Femur (tissue), 1 donor: ENCODE results near the gene VASN.
"Not testable (repeated sequence)": the region's sequence is repeated elsewhere in the genome, so short reads cannot be mapped to it uniquely, and the experiment has no call there.

ENCODE experiments used
- DNase-seq: peaks from one replicate; pipeline ENCODE4 v3.0.0-alpha.2; 2017

VASN gene

DNA sequence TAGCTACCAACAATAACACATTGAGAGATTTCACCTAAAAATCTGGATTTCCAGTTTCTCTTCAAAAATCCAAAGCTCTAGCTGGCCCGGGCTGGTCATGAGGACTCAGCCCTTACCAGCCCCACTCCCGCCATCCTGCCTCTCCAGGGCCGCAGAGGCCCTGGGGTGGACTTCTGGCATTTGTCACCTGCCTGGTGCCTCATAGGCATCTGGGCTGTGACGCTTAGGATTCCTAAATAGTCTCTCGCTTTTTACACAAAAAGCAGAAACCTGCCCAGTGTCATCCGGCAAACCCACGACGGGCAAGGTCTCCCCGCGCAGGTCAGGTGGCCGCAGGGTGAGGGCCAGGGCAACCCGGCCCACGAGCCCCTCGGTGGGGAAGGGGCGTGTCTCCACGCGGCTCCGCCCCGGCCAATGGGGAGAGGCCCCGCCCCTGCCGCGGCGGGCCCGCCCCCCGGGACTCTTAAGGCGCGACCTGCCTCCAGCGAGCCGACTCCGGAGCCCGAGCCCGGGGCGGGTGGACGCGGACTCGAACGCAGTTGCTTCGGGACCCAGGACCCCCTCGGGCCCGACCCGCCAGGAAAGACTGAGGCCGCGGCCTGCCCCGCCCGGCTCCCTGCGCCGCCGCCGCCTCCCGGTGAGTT lies at the start of gene VASN:
Gene VASN, plus strand, starts transcription at position 492 of the 644 bp plus-strand sequence. CDS start 9,030 bp downstream, outside the sequence.
- peak; percentile 88 for DNase-seq

DNA sequence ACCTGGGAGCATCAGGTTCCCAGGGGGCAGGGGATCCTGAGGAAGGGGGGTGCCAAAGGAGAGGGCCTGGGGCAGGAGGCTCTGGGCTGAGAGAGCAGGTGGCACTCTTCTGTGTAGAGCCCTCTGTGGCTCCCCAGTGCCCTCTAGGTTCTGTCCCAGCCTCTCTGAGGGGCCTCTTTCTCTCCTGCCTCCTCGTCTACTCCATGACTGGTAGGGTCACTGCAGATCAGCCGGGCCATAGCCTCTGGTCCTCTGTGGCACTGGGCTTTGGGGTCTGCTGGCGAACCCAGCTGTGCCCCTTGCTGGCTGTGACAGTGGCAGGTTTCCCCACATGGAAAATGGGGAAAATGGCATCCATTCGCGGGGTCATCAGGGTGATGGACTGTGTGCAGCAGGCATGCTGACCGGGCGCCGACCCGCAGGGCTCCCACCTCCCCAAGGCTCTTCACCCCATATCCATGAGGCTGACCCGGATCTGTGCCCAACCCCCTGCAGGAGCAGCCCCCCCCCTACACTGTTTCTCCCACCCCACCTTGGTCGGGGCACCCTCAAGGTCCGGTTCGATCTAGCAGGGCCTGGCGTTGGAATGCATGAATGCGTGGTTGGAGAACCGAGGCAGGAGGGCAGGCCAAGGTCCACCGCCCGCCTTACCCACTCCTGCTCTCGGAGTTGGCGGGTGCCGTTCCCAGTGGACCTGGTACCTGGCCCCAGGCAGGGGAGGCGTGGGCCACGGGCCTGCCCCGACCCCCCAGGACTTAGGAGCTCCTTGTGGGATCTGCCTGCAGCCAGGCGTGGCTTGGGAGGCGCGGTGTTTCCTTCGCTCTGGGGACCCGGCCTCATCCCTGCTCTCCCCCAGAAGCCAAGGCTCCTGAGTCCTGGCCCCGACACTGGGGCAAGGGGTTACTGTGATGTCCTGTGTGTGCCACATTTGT lies 49.3 kb upstream of the VASN start:
- no peak for DNase-seq

DNA sequence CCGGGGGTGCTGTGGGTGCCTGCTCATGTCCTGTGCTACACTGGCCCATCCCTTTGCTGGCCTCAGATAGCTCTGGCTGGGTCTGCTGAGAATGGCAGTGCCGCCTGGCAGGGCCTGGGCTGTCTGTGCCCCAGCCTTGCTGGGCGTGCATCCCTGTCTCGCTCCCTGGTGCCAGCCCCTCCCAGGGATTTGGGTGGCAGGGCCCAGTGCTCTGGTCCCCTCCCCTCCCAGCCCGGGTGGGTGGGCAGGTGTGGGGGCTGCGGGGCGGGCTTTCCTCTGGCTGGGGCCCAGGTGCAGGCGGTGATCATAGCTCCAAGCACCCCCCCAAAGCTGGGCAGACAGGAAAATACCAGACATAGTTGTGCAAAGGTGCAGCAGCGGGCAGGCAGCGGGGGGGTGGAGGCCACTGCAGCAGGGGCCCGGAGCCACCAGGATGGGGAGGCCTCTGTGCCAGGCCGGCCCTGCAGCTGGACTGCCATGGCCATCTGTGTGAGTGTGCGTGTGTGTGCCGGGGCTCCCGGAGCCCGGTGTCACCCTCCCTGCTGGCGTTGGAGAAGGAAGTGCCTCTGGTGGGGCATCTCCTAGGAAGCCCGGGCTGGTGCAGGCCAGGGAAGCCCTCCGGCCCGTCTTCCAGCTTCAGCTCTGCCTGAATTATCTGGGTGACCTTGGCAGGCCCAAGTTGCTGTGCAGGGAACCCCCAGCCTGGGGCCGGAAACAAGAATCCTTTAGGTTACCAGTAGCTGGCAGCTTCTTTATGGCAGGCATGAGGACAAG lies 48.4 kb upstream of the VASN start:
- DNase-seq, result peak; percentile 42

DNA sequence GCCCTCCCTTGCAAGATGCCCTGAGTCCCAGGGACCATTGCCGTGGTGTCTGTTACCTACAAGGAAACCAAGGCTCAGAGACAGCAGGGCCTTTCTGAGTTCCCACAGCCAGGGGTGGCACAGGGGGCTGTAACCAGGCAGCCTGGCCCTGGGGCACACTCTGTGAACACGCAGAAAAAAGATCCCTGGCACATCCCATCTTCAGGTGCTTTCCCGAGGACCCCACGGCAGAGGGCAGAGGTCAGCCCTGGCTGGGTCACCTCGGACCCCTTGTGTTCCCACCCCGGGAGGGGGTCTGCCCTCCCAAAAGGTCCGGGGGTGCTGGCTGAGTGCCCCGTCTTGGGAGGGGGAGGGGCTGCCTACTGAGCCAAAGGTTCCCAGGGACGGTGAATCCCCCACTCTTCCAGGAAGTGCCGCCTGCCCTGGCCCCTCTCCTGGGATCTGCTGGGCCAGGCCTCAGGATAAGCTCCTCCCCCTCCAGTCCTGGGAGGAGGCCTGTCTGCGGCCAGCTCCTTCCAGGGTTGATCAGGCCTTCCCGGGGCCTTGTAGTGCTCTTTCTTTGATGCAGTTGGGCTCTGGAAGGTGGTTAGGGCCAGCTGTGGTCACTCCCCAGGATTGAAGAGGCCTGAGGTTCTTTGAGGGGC lies 47.7 kb upstream of the VASN start:
- DNase-seq, result peak; percentile 79

DNA sequence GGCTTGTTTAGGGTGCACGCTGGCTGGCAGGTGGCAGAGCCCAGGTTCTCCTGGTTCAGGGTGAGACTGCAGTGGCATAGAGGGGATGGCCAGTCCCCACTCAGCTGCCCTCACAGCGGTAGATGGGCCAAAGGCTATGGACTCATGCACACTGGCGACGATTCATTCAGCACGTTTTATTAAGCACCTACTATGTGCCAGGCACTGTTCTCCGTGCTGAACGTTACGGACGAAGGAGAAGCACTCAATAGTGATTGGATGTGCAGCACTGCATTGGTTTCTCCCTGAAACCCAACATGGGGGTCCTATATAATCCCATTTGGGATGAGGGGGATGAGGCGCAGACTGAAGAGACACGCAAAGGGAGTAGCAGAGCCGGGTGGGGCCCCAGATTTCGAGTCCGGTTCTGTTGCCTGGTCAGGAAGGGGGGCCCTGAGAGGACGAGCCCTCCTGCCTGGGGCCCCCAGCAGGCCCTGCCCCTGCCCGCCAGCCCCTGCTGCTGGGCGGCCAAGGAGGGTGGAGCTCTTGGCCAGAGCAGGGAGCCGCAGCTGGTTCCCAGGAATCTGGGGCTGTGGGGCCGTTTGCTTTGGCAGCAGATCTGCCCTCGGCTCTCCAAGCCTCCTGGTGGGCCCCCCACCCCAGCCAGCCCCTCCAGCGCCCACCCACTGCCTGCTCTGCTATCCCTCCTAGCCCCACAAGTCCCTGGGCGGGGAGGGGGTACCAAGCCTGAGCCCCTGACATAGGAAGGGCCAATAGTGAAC lies 47.0 kb upstream of the VASN start:
- DNase-seq, result peak; percentile 78

DNA sequence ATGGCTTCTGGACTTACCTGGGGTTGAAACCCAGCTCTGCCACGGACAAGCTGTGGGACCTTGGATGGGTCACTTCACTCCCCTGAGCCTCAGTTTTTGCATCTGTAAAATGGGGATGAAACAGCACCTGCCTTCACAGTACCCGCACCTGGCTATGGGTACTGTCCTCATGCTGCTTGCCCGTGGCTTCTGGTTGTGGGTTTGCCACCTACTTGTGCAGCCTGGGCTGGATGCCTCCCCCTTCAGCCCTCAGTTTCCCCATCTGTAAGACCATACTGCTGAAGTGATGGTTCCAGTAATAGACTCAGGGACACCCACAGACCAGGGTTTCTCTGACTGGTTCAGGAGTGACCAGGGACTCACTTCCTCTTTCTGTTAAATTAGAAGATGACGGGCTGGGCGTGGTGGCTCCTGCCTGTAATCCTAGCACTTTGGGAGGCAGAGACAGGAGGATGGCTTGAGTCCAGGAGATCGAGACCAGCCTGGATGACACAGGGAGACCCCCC lies 46.3 kb upstream of the VASN start:
- DNase-seq, result no peak

DNA sequence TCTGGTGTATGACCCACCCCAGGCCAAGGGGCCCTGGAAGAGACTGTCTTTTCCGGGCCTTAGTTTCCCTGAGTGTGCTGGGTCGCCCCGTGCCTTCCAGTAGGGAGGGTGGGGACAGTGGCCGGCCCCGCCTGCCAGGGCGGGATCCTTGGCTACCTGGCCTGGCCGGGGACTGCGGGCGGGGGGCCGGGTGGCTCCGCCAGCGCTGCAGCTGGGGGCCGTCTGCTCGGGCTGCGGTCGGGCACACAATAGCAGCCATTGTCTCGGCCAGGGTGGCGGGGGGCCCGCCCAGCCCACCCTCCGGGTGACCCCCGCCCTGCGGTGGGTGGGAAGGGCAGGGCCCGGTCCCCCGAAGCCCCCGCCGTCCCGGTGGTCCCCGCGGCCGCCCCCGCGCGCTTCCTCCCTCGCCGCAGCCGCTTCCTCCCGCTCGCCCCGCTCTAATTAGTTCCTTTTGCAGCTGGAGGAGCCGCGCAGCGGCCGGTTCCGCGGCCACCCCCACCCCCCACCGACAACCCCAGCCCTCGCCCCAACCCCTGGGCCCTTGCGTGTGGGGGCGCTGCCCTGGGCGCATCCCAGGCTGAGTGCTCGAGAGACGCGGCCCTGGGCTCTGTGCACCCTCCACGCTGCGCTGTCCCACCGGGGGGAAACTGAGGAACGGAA lies 44.1 kb upstream of the VASN start:
- peak; percentile 46 for DNase-seq

DNA sequence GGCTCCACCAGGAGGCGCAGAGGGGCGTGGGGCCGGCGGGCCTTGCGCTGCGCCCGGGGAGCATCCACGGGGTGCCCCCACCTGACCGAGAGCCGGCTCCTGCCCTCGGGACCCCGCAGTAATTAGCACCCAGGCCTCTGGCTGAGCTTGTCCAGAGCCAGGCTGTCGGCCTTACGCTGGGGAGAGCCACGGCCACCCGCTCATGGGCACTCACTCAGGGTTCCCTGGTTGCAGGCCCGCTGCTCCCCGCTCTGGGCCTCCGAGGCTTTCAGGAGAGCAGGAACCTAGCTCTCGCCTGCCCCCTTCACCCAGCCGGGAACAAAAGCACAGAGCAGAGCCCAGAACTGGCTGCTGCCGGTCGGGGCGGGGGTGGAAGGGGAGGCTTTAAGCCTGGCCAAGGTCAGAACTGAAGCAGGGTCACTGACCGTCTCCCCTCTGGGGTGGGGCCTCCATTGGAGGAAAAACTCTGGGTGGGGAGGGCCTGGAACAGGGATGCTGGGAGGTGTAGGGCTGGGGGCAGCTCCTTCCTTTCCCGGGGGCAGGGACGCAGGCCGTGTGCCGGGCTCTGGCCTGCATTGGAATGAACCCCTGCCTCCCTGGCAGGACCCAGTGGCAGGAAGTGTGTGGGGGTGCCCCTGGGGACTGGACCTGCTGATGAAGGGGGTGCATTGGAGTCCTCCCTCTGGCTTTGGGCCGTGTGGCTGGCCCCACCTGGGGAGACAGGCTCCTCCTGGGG lies 43.4 kb upstream of the VASN start:
- DNase-seq, result peak; percentile 89

DNA sequence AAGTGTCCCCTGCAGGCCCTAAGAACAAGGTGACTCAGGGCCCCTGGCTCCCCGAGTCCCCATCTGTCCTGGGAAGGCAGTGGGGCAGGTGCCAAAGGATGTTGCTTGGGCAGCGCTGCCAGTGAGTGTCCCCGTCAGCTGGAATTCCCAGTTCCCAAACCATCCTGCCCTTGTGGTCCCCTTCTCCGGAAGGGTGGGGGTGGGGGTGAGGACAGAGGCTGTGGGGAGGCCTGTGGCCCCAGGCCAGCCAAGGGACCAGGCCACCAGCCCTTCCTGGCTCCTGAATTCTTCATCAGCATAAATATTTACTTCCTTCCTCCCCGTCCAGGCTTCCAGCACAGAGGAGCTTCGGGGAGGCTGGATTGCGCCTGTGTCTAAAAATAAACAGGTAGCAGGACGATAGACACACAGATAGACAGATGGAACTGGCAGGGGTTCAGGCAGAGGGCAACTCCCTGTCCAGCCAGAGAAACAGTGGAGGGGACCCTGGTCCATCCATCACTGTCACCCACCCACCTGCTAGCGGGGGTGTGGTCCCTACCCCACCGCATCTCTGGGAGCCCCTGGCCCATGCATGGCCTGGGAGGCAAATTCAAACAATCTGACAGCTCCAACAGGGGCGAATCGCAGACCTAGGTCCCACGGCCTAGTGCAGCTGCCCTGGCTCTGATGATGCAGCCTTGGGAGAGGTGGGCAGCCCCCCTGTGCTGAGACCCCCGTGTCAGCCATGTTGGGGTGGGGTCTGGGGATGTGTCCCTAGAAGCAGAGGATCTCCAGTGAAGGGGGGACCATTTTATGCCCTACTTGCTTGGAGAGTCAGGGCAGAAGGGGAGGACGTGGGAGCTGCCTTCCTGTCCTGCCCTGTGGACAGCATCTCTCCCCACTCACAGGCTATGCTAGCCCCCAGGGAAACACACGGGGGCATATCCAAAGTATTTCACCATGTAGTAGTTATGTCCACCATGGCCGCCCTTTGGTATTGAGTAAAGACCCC lies 42.6 kb upstream of the VASN start:
- DNase-seq, result no peak

DNA sequence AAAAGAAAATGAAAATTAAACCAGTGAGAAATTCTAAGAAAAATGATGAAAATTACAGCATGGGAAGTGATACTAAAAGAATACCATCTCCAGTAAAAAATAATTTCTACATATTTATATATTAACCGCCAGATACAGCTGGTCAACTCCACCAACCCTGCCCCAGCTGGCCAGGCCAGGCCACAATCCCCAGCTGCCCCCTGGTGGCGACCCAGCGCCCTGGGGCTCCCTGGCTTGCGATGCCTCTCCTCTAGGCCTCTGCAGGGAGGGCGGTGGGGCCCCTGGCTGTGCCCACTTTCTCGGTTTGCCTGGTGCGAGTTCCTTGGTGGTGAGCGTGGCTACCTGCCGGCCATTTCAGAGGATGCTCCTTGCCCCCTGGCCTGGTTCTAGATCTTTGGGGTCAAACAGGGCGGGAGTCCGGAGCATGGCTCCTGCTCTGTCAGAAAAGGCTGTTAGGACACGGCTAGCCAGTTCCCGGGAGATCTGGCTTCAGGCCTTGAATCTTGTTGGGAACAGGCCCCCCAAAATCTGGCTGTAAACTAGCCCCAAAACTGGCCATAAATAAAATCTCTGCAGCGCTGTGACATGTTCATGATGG lies 41.3 kb upstream of the VASN start:
- DNase-seq, result peak; percentile 84

DNA sequence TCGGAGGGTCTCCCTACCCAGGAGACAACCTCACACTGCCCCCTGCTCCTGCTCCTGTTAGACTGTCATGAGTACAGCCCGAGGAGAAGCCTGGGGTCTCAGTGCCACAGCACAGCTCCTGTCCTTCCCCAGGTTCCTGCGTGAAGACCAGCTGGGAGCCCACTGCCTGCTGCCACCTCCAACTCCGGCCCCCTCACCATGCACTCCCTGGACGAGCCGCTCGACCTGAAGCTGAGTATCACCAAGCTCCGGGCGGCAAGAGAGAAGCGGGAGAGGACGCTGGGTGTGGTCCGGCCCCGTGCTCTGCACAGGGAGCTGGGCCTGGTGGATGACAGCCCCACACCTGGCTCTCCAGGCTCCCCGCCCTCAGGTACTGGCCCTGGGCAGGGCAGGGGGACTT lies 39.6 kb upstream of the VASN start:
- no peak for DNase-seq

DNA sequence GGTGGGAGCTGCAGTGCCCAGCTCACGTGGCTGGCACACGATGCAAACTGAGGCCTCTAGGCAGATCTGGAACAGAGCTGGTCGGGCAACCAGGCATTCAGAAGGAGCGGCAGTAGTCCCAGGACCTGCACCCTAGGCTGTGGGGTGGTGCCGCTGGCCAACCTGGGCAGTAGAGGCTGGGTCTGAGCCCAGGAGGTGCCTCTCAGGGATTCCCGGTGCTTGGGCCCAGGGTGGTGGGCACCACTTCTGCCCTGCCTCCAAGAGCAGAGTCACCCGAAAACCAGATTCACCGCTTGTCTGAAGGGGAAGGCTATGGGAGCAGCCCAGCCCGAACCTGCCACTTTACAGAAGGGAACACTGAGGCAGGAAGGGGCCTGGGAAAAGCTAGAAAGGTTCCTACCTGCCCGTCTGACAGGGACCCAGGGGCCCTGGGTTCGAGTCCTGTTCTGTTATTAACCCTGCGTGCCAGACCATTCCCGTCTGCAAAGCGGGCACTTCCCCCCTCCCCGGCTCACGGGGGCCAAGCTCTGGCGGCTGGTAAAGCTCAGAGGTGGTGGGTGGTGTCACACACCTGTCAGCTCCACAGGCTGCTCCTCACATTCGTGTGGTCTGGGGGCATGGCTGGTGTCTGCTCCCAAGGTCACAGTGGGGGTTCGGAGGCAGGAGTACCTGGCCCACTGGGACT lies 38.9 kb upstream of the VASN start:
- DNase-seq, result no peak

DNA sequence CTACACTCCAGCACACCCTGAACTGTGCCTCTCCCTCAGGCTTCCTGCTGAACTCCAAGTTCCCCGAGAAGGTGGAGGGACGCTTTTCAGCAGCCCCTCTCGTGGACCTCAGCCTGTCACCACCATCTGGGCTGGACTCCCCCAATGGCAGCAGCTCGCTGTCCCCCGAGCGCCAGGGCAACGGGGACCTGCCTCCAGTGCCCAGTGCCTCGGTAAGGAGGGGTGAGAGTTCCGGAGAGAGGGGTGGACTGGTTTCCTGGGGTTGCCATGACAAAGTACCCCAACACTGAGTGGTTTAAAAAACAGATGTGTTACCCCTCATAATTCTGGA lies 38.4 kb upstream of the VASN start:
- DNase-seq, result no peak

DNA sequence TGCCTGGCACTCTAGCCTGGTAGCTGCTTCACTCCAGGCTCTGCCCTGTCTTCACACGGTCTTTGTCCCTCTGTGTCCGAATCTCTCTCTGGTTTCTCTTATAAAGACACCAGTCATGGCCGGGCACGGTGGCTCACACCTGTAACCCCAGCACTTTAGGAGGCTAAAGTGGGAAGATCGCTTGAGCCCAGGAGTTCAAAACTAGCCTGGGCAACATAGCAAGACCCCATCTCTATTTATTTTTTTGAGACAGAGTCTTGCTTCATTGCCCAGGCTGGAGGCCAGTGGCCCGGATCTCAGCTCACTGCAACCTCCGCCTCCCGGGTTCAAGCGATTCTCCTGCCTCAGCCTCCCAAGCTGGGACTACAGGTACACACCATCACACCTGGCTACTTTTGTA lies 37.9 kb upstream of the VASN start:
- DNase-seq, result not testable (repeated sequence)

DNA sequence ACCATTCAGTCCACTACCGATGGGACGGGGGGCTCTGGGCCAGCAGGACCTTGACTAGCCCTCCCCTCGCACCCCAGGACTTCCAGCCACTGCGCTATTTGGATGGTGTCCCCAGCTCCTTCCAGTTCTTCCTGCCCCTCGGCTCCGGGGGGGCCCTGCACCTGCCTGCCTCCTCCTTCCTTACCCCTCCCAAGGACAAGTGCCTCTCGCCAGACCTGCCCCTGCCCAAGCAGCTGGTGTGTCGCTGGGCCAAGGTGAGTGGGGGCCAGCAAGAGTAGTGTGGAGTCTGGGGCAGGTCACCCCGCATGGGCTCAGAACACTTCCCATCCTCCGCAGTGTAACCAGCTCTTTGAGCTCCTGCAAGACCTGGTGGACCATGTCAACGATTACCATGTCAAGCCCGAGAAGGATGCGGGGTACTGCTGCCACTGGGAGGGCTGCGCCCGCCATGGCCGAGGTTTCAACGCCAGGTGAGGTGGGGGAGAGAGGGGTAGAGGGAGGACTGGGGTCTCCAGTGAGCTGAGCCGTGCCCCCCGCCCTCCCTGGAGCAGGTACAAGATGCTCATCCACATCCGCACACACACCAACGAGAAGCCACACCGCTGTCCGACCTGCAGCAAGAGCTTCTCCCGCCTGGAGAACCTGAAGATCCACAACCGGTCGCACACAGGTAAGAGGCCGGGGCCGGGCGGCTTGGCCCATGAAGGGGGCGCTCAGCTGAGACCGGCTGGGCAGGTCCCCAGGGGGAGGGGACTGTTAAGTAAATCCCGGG lies 36.7 kb upstream of the VASN start:
- no peak for DNase-seq

DNA sequence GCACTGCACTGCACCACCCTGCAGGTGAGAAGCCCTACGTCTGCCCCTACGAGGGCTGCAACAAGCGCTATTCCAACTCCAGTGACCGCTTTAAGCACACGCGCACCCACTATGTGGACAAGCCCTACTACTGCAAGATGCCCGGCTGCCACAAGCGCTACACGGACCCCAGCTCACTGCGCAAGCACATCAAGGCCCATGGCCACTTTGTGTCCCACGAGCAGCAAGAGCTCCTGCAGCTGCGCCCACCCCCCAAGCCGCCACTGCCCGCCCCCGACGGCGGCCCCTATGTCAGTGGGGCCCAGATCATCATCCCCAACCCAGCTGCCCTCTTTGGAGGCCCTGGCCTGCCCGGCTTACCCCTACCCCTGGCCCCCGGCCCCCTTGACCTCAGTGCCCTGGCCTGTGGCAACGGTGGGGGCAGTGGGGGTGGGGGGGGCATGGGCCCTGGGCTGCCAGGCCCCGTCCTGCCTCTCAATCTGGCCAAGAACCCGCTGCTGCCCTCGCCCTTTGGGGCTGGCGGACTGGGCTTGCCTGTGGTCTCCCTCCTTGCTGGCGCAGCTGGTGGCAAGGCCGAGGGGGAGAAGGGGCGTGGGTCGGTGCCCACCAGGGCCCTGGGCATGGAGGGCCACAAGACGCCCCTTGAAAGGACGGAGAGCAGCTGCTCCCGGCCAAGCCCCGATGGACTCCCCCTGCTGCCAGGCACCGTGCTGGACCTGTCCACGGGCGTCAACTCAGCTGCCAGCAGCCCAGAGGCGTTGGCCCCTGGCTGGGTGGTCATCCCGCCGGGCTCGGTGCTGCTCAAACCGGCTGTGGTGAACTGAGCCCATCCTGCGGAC lies 34.7 kb upstream of the VASN start:
- DNase-seq, result no peak
